Neural progenitor cell (in vitro differentiated cells): ENCODE measurements around the gene ALDH8A1.

Experiments used
- EZH2phosphoT487 ChIP-seq: fragments of 200-600 bp; sonication (generic); IDR thresholded peaks from 2 replicates; pipeline ENCODE4 v1.6.1; 2017; ENCODE audit warnings: antibody characterized with exemption
- TF ChIP-seq, protein P1 (sequence below): fragments of 200-600 bp; sonication (generic); IDR thresholded peaks from 2 replicates; pipeline ENCODE4 v1.5.1; 2017; ENCODE audit warnings: antibody characterized with exemption, mild to moderate bottlenecking

DNA sequence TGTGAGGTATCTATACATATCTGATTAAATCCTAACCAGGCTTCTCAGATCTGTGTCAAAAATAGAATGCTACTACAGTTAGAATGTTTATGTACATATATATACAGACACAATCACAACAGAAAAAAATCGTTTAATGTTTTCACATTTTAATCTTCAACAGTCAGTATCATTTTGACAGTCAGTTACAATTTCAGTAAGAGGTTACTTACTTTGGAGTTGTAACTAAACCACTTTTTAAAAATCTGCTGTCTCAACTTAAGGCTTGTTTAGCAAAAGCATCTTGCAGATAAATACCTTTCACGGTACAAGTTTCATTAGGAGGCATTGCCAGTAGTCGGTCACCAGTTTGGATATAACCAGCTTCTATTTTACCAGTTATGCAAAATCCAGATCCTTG is 32.3 kb upstream of the ALDH8A1 start:
- TF ChIP-seq, protein P1, sequence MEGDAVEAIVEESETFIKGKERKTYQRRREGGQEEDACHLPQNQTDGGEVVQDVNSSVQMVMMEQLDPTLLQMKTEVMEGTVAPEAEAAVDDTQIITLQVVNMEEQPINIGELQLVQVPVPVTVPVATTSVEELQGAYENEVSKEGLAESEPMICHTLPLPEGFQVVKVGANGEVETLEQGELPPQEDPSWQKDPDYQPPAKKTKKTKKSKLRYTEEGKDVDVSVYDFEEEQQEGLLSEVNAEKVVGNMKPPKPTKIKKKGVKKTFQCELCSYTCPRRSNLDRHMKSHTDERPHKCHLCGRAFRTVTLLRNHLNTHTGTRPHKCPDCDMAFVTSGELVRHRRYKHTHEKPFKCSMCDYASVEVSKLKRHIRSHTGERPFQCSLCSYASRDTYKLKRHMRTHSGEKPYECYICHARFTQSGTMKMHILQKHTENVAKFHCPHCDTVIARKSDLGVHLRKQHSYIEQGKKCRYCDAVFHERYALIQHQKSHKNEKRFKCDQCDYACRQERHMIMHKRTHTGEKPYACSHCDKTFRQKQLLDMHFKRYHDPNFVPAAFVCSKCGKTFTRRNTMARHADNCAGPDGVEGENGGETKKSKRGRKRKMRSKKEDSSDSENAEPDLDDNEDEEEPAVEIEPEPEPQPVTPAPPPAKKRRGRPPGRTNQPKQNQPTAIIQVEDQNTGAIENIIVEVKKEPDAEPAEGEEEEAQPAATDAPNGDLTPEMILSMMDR: no peak
- no peak for TF ChIP-seq EZH2phosphoT487
